Islet of Langerhans (tissue), 1 donor: ENCODE measurements around the gene TTL.

Experiments
- FAIRE-seq: peaks from one replicate; lab custom pipeline; 2011; peaks lifted over from hg19 to GRCh38; lab: Jason Lieb, UNC

TTL gene

DNA sequence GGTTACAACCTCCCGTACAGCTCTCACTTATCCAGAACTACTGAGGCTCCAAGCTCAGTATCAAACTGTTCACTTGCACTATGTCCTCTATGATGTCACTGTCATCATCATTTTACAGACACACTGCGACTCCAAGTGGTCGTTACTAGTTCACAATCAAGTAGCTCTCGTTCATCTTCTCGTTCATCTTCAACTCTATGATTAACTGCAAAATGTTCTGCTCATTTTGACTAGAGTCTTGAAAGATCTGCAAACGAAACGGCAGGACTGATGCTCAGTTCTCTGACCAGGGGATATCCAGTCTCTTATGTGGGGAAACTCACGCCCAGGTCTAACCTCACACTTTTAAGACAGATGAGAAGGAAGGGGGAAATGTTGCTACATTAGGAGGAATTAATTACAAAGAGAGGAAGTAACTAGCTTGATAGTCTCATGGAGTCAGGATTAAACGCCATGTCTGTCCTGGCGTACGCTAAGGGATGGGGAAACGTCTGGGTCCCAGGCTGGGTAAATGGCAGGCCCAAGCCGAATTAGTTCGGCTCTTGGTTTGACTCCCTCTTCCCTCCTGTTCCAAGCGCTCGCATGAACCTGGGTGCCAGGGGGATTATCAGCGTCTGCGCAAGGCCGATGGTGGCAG lies 101.7 kb downstream of the TTL start:
- no peak for FAIRE-seq

DNA sequence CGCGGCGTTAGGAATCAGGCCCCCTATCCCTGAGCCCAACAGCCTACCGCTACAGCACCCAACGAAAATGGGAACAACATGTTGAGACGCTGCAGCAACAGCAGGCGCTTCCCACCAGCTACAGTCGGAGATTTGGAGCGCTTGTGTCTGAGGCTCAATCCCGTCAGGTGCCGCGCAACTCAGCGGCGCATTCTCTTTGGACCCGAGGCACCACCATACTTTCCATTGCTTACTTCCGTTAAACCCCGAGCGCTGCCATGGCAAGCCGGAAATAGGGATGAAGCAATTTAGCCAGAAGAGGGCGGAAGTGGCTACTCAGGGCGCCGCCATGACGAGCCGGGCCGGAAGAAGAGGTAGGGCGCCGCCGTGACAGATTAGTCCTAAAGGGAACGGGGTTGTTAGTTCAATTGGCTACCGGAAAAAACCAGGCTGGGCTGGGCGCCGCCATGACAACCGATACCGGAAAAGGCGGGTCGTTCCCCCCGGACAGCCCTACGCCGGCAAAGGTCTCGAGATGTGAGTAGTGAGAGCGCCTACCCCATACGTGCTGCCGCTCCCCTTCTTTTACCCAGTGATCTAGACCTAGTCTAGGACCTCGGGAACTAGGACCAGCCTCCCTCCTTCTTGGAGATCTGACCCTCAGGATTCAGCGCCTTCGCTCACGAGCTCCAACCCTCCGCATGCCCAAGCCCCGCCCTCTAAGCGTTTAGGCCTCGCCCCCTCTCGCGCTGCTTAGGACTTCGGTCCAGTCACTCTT lies 102.4 kb downstream of the TTL start, which contains the start of gene CHCHD5:
CHCHD5 (plus strand) TSS at position 476 of the 757 bp plus-strand sequence; CDS start at position 515, 39 bp downstream.
- FAIRE-seq, result no peak

DNA sequence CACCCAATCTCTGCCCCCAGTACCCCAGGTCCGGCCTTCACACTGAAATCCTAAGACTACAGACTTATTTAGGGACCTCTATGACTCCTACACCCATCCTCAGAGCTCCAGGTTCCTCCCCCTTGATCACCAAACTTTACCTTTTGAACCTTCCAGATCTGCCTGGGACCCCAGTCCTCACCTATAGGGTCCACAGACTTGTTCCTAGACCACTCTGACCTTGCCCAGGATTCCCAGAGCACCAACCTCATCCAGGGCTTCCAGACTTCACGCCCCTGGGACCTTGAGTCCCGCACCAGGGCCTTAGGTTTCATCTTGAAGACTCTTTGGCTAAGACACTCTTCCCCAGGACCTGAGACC lies 102.9 kb downstream of the TTL start:
- no peak for FAIRE-seq

DNA sequence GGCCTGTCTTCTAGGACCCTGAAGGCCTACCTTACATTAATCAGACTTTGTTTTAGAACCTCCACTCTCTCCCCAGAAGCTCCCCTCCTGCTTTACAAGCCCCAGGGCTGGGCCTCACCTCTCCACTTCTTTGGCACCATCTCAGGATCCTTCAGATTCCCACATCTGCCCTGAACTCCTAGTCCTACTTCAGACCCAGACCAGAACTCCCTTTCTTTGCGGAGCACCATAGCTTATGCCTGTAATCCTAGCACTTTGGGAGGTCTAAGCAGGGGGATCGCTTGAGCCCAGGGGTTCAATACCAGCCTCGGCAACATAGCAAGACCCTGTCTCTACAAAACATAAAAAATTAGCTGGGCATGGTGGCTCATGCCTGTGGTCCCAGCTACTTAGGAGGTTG lies 103.4 kb downstream of the TTL start:
- no peak for FAIRE-seq

DNA sequence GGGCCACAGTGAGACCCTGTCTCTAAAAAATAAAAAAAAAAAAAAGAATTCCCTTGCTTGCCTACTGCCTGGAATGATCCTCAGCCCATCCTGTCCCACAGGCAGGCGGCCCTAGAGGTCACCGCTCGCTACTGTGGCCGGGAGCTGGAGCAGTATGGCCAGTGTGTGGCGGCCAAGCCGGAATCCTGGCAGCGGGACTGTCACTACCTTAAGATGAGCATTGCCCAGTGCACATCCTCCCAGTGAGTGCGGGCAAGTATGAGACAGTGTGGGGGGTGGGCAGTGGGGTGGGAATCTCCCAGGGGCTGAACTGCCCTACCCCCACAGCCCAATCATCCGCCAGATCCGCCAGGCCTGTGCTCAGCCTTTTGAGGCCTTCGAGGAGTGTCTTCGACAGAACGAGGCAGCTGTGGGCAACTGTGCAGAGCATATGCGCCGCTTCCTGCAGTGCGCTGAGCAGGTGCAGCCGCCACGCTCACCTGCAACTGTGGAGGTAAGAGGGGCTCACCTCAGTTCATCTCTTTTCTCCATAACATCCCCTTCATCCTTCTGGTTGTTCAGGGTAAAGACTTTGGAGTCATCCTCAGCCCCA lies 104.0 kb downstream of the TTL start:
- no peak for FAIRE-seq

DNA sequence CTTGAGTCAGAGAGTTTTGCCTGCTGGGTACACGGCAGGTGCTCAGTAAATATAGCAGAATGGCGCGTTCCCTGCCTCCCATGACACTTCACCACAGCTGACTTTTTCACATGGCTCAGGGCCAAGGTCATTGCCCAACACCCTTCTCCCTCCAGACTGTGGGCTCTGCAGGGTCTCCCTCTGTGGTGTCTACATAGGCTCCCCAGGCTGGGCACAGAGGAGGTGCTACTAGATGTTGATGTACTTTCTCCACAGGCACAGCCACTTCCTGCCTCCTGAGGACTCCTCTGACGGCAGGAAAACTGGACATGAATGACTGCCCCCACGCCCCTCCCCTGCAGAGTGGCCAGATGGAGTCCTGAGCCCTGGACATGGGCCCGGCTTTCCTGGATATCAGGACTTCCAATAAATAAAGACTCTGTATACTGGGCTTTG lies 106.7 kb downstream of the TTL start:
- no peak for FAIRE-seq
